Measurements from ENCODE around the gene DAZAP1. TPM values are rescaled to one million over a fixed set of nuclear protein-coding genes. Genes with fewer than 3 reads are reported as not detected.
A peak's percentile ranks its signal among the peaks of the same experiment; 100 is the strongest.

DAZAP1 gene
- total RNA-seq, 4 donors from 2014 or later: 1.2 to 102 (median 23.8) TPM

DNA sequence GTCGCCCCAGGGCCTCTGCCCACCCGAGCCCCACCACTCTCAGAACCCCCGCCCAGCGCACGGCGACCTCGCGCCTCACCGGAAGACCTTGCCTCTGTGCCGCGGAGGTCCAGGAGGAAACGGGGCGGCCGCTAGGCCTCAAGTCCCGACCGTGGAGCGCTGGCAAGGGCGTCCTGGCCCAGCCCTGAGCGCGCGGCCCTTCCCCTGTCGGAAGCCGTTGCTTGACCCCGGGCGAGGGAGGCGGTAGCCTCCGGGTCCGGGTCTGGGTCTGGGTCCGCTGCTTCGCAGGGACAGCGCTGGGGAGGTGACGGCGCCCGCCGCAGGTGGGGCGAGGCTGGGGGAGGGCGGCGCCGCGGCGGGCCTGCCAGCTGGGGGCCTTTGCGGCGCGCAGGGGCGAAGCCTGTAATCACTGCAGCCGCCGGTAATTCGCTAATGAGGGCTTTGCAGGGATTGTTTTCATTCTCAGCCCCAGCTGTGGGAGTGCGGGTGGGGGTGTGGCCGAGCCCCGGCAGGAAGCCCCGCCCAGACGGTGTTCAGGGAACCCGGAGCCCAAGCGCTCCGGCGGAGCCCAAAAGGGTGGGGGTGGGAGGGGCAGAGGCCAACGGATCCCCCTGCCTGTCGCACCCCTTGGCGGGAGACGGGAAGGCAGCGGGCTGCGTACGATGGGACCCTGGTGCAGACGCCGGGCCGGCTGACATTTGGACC is 63.1 kb downstream of the DAZAP1 start:
- Histone ChIP-seq H3K36me3 (no peaks in the 10 kb centered on the region), H3K4me3 (peak overlapping the region; percentile 8 to 35), H3K27me3 (peaks cover 32 to 44% of the 10 kb centered on the region in 2 donors), H3K4me1 (peaks cover 12 to 53% of the 10 kb centered on the region in 2 donors), H3K27ac (no peak overlapping the region), H3K9me3 (no peaks in the 10 kb centered on the region)
- no peak for TF ChIP-seq POLR2A (IDR thresholded peaks at IDR 0.05)
- TF ChIP-seq, protein P1, sequence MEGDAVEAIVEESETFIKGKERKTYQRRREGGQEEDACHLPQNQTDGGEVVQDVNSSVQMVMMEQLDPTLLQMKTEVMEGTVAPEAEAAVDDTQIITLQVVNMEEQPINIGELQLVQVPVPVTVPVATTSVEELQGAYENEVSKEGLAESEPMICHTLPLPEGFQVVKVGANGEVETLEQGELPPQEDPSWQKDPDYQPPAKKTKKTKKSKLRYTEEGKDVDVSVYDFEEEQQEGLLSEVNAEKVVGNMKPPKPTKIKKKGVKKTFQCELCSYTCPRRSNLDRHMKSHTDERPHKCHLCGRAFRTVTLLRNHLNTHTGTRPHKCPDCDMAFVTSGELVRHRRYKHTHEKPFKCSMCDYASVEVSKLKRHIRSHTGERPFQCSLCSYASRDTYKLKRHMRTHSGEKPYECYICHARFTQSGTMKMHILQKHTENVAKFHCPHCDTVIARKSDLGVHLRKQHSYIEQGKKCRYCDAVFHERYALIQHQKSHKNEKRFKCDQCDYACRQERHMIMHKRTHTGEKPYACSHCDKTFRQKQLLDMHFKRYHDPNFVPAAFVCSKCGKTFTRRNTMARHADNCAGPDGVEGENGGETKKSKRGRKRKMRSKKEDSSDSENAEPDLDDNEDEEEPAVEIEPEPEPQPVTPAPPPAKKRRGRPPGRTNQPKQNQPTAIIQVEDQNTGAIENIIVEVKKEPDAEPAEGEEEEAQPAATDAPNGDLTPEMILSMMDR (IDR thresholded peaks at IDR 0.05): no peak
- DNase-seq: no peak
- intact Hi-C loops (cut with DNase I; ENCODE audit: low total_unique reads): no loop called here

DNA sequence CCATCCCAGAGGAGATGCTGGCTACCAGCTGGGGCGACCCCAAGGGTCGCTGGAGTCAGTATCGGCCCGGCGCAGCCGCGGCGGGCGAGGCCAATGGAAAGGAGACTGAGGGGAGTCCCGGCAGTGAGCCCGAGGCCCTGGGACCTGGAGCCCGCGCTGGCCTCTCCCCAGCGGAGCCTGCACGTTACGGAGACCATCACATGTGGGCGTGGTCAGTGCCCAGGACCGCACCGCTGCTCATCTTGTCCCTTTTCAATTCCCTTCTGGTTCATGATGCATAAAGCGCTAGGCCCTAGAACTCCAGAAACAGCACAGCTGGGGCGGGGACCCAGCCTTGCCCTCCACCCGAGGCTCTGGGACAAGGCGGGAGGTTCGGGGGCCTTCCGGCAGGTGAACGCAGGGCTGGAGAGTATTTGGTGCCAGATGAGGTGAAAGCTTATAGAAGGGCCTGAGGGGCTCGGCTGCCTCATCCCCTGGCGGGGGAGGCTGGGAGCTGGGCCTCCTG is 63.7 kb downstream of the DAZAP1 start:
- Histone ChIP-seq H3K27me3 (peaks cover 32 to 44% of the 10 kb centered on the region in 2 donors), H3K4me3 (peak overlapping the region in 1 of 2 donors; percentile 35)

DNA sequence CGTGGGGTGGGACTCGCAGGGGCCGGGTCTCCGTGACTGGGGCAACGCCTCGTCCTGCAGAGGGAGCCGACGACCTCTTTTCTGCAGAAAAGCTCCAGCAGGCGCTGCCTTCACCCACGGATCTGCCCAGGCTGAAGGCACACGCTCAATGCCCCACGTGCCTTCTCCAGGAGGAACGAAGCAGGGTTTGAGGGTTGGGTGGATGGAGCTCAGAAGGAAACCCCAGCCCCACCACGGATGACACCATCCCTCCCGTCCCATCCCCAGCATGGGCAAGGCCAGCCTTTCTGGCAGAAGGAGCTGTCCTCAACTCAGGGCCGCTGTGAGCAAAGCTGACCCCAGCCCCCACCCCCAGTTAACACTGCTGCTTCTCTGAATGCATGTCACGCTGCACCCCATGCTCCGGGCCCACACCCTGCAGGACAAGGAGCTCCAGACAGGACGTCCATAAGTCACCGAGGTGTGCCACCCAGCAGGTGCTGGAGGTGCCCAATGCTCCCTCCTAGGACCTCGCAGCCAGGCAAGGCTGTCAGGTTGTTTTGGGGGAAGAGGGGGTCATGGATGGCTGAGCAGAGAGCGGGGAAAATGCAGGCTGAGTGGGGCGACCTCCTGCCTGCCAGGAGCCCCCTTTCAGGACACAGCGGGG is 64.3 kb downstream of the DAZAP1 start:
- no peak for DNase-seq
- Histone ChIP-seq H3K27ac (no peak overlapping the region), H3K4me1 (peaks cover 12 to 45% of the 10 kb centered on the region in 2 donors), H3K4me3 (no peak overlapping the region), H3K36me3 (no peaks in the 10 kb centered on the region), H3K27me3 (peaks cover 26 to 44% of the 10 kb centered on the region in 2 donors), H3K9me3 (no peaks in the 10 kb centered on the region)
- TF ChIP-seq, protein P1 (IDR thresholded peaks at IDR 0.05): peak in 1 of 4 experiments; percentile 4
- TF ChIP-seq POLR2A (IDR thresholded peaks at IDR 0.05): no peak
- intact Hi-C loops (cut with DNase I; ENCODE audit: low total_unique reads): no loop called here

More for the DNA sequence above, 63.7 kb downstream of the DAZAP1 start:
- Histone ChIP-seq H3K9me3 (no peaks in the 10 kb centered on the region), H3K27ac (no peak overlapping the region), H3K36me3 (no peaks in the 10 kb centered on the region), H3K4me1 (peaks cover 12 to 47% of the 10 kb centered on the region in 2 donors)
- intact Hi-C loops (cut with DNase I; ENCODE audit: low total_unique reads): no loop called here
- TF ChIP-seq, protein P1 (IDR thresholded peaks at IDR 0.05): no peak
- no peak for TF ChIP-seq POLR2A (IDR thresholded peaks at IDR 0.05)
- DNase-seq: no peak

DNA sequence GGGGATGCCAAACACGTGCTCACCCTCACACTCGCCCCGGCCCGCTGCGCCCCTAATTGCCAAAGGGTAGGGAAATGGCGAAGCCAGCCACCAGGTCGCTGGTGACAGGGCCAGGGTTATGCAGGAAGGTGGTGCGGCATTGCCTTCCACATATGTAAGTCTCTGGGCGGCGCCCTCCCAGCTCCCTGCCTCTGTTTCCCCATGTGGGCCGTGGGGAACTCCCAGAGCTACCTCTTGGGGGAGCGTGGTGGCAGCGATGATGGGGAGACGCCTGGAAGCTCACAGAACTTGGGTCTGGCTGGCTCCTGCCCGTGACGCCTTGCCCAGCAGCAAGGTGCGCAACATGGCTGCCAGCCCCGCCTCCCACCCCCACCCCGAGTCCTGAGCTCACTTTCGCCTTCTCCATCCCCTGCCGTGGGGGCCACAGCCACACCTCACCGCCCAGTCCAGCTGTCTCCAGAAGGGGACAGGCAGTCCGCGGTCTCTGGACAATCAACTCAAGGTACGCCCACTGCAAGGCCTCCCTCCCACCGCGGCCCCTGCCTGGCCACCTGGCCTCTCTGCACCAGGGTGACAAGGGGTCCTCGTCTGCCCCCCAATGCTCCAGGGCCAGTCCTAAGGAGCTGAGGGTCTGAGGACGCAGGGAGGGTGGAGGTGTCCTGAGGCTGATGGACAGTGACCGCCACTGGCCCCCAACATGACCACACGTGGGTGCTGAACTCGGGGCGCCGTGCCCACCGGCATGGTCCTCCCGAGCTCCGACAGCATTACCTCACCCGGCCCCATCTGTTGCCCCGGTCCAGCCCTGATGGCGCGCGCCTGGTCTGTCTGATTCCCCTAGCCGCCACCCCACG is 65.1 kb downstream of the DAZAP1 start:
- Histone ChIP-seq H3K4me1 (peaks cover 12 to 40% of the 10 kb centered on the region in 2 donors), H3K9me3 (no peaks in the 10 kb centered on the region), H3K27me3 (peaks cover 24 to 37% of the 10 kb centered on the region in 2 donors), H3K4me3 (no peak overlapping the region), H3K36me3 (no peaks in the 10 kb centered on the region), H3K27ac (no peak overlapping the region)
- TF ChIP-seq, protein P1 (IDR thresholded peaks at IDR 0.05): no peak
- TF ChIP-seq POLR2A (IDR thresholded peaks at IDR 0.05): no peak
- intact Hi-C loops (cut with DNase I; ENCODE audit: low total_unique reads): no loop called here
- no peak for DNase-seq
